ENCODE data around the gene IGSF5.

Gene IGSF5

DNA sequence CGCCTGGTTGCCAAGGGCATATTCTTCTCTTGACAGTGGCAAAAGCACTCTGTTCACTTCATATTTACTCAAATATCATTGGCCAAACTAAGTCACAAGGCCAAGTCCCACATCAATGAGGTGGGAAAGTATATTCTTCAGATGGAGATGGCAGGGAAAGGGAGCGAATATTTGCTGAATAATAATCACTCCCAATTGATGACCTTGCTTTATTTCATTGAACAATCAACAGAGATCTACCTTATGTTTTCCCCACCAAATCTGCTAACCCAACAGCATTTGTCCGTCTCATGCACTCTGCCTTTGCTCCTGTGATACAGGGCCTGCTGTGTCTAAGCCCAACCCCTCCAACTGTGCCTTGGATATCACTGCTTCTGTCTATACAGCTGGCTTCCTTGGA lies 77.1 kb downstream of the IGSF5 start:
- no peak for DNase-seq (ENCODE audit: low read depth in 3 of 3)

DNA sequence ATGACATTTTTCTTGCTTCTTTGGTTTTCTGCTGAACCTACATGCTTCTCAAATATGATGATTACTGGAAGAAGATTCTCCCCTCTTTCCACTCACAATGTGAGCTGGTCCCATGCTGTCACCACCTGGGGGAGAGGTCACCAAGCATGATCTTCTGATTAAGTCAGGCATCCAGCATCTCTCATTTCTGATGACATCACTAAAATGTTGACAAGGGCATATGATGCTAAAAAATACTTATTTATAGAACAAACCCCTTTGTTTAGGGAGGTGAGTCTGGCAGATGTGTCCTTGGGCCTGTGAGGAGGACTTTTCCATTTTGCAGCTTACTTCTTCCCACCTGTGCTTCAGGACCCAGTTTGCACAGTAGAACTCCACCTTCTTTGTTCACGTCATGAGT lies 80.3 kb downstream of the IGSF5 start:
- no peak for DNase-seq (ENCODE audit: low read depth in 3 of 3)

DNA sequence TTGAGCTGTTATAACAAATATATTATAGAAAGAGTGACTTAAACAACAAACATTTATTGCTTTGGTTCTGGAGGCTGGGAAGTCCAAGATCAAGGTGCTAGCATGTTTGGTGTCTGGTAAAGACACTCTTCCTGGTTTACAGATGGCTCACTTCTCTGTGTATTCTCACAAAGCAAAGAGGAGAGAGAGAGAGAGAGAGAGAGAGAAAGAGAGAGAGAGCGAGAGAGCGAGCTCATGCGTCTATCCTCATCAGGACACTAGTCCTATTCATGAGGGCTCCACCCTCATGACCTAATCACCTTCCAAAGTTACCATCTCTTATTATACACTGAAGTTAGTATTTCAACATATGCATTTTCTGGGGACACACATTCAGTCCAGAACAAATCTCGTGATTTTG lies 89.6 kb downstream of the IGSF5 start:
- no peak for DNase-seq (ENCODE audit: low read depth in 3 of 3)

DNA sequence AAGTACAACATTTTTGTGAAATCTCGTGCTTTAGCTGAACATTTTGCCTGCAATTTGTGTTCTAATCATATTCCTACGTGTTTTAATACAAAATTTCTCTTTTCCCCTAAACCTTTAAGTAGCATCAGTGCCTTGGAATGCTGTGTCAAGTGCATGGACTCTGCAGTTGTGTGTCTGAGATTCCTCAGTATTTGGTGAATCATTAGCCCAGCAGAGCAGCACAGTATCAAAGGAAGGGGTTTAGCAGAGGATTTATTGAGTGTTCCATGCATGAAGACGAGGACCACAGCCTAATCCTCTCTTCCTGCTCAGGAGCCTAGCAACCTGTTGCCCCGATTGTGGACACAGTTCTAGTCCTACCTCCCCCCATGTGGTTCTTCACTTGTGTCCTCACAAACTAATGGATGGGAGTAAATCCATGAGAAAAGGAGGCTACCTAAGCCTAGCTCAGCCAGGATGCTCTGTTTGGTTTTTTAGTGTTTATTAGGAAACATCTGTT lies 92.9 kb downstream of the IGSF5 start:
- no peak for DNase-seq (ENCODE audit: low read depth in 3 of 3)

DNA sequence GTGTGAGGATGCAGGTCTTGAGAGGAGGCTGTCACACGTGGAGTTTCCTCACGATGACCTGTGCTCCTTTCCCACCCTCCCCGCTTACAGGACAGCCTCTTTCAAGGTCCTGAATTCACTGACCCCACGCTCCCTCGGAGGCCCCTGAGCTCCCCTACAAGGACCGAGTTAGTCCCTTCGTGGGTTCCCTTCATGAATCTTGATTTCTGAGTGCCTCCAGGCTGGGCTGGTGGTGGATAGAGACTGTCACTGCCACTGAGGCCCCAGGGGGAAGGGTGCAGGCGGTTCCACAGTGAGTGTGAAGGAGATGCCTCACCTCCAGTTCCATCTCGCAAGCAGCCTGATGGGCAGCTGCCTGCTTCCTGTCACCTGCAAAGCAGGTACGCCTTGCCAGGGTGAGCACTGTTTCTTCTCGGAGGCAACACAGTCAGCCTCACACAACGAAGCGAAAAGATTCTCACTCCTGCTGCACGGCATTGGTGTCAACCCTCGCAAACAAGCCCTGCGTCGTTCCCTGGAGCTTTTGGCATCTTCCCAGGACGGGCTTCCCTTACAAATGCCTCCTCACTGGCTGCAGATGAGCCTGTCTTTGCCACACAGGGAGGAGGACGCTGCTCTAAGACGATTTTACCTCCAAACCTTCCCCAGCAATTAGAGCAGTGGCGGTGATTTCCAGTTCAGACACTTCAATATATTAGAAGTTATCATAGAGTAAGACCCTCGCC lies 95.6 kb downstream of the IGSF5 start:
- no peak for DNase-seq (ENCODE audit: low read depth in 3 of 3)

DNA sequence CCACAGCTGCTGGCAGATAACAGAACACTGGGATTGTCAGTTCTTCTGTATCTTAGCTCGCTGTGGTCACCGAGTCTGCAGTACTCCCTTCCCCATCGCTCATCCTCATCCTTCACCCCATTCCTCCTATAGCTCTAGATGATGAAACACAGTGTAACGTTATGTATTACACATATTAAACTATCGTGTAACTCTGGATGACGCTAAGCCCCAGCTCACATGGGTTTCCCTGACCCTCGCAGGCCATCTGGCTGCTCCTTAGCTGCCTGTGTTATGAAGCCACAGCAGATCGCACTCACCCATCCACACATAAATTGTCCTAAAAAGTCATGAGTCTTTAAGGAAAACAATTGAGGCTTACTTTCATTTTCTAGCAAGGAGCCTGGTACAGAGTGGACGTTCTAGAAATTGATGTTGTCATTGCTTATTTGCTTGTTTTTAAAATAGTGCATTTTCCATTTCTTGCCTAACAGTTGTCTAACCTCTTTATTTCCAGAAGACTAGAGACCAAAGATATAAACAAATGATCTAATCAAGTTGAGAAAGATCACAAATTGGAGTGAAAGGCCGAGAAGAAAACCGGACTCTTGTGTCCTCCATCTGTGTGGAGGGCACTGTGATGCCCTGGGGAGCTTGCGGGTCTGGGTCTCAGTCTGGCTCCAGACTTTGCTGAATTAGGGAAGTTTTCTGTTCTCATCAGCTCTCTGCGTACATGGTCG lies 97.9 kb downstream of the IGSF5 start:
- DNase-seq (ENCODE audit: low read depth in 3 of 3), result no peak

DNA sequence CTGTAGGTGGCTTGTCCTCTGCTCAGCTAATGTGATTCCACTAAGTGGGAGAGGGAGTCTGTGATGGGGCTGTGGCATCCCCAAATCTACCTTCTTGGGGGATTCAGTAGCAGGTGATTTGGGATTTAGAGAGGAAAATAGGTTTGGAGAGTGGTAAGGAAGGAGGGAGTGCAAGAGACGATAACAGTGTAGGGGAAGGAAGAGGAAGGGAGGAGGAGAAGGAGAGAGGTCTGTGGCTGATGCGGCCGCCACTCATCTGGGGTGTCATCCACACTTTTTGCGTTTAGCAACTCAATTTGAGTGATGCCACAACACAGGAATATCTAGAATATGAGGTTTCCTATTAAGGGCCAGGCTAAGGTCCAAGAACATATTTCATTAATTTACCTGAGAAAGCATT lies 98.5 kb downstream of the IGSF5 start:
- no peak for DNase-seq (ENCODE audit: low read depth in 3 of 3)

DNA sequence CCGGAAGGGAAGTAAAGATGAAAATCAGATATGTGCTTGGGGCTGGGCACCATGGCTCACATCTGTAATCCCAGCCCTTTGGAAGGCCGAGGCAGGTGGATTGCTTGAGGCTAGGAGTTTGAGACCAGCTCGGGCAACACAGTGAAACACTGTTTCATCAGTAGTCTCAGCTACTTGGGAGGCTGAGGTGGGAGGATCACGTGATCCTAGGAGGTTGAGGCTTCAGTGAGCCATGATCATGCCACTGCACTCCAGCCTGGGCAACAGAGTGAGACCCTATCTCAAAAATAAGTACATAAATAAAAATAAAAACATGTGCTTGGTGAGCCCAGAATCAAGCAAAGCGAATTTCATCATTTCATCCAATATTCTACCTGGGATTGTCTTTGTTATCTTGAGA lies 98.9 kb downstream of the IGSF5 start:
- DNase-seq (ENCODE audit: low read depth in 3 of 3), result no peak

DNA sequence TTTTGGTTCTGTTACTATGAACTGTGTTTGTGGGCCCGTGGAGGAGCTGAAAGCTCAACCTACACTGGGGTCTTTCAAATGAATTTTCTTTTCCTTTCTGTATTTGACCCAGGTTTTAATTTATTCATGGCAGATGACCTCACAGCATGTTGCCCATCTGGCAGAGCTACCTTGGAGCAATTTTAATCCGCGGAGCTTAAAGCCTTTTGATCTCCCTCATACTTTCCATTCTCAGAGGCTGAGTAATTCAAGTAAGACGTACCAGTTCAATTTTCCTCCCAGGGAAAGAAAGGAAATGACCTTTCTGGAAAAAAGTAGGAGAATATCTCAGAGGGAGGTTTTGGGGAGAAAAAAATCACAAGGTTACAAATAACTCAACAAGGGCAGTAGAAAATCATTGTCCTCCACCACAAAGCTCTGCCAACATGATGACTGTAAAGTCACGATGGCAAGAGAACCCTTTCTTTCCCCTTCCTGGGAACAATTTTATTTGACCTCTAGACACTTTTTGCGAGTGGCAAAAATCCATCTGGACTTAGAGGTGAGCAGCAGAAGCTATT lies 100.7 kb downstream of the IGSF5 start:
- DNase-seq (ENCODE audit: low read depth in 3 of 3), result no peak

DNA sequence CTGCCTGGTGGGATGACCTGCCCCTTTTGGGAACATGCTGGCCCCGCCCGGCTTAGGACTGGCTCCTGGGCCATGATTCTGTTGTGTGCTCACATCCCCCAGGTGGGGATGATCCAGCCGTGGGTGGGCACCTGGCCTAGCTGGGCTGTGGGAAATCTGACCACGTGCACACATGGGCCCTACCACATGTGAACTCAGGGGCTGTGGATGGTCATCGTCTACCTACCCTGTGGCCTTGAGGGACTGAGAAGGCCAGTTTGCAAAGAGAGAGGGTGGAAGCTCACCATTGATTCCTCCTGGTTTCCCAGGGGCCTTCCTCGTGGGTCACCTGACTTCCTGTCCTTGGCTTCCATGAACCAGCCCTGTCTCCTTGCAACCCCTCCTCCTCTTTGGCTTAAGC lies 102.9 kb downstream of the IGSF5 start:
- DNase-seq (ENCODE audit: low read depth in 3 of 3), result no peak

DNA sequence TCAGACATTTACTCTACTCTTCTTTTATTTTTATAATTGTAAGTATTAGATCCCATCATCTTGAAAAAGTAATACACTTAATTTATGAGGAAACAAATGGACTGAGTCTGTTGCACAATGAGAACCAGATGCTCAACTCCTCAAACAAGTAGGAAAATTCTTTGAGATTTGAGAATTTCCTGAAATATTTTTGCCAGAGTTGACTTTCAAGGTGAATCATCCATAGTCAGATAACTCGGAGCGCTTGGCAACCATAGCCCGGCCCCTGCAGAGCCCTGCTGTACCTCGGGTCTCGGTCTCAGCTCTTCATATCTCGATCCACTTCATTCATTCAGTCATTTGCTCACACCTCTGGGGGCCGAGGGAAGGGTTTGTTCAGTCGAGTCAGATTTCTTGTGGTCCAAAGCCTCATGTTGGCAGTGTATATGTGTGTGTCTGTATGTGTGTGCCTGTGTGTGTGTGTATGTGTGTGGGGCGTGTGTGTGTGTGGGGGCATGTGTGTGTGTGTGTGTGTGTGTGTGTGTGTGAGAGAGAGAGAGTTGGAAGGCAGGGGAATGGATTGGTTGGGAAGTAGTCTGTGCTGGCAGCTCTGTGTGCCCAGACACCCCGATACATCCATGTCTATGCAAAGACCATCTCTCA lies 104.2 kb downstream of the IGSF5 start:
- DNase-seq (ENCODE audit: low read depth in 3 of 3), result no peak

DNA sequence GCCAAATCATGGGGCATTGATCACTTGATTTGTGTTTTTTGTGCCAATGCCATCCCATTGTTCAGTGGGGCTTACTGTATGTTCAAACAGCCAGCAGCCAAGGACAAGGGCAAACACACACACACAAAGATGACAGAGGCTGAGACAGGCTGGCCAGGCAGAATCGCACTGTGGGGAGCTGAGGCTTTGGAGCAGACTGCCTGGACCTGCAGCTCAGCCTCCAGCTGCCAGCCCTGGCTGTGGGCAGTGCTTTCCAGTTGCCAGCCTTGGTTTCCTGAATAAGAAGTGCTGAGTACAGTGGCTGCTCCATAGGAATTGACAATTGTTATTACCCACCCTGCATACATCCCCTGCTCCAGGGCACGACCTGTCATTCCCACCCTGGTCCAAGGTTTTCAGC lies 105.3 kb downstream of the IGSF5 start:
- no peak for DNase-seq (ENCODE audit: low read depth in 3 of 3)

DNA sequence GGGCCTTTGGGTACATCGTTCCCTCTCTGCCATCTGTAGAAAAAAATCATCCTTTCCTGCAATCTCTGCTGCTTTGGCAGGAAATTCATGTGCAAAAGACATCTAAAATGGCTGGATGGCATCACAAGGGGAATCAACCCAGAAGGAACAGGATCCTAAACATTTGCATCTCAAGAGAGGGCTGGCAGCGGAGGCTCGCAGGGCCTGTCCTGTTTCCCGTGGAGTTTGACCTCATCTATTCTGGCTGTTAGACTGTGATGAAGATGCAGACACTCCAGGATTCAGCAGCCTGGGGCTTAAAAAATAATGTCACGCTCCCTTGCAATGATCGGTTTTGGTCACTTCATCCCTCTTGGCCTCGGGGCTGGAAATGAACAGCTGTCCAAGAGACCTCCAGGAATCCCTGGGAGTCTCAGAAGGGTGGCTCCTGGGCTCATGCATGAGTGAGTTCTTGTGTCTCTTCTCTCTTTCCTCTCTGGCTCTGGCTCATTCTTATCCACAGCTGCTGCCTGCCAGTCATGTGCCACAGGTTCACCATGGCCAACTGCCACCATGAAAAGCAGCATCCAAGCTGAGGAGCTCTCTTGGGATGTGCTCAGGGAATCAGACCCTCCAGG lies 106.1 kb downstream of the IGSF5 start:
- no peak for DNase-seq (ENCODE audit: low read depth in 3 of 3)

All from stimulated activated CD4-positive, alpha-beta T cell treated with anti-CD3 and anti-CD28 coated beads, TNF-alpha, amount 100 ng/mL, for 24 hours (primary cell).